Measurements from ENCODE around the gene TWF2. TPM values are rescaled to one million over a fixed set of nuclear protein-coding genes. Genes with fewer than 3 reads are reported as not detected.

The TWF2 gene
- total RNA-seq, 3 donors from 2014 or later (not counting 1 experiment from before 2014, with no cell fraction given): 49.2 to 76.6 (median 52.0) TPM

- ATAC-seq: no peak
- TF ChIP-seq CTCF (IDR thresholded peaks at IDR 0.05): no peak
- H3K27me3 ChIP-seq (ENCODE audit: control insufficient read depth, insufficient read depth, low read length): no peaks in the 10 kb centered on the region
- Mint-ChIP-seq H3K4me1 (peaks cover 21 to 40% of the 10 kb centered on the region in 2 donors), H3K27ac (peak overlapping the region; percentile 96 to 98), H3K9me3 (no peaks in the 10 kb centered on the region), H3K4me3 (peak overlapping the region; percentile 95), H3K36me3 (peaks cover 7% of the 10 kb centered on the region), H3K27me3 (ENCODE audit: low read depth in 2 of 2) (no peaks in the 10 kb centered on the region)
- whole genome bisulfite sequencing (ENCODE audit: insufficient coverage): 50% methylated on average over 12 of the region's 14 CpGs
- H3K27ac ChIP-seq (ENCODE audit: low read length): peak overlapping the region; percentile 76
- H3K36me3 ChIP-seq (ENCODE audit: control insufficient read depth, insufficient read depth, low read length): peaks cover 24% of the 10 kb centered on the region
- intact Hi-C loops (cut with micrococcal nuclease): loop anchor here (1.0 kb wide), 1 partner anchor 45 kb away; the partner anchor contains the start of gene POC1A
- H3K4me1 ChIP-seq (ENCODE audit: control insufficient read depth, insufficient read depth, low read length): peaks cover 35% of the 10 kb centered on the region
- H3K9me3 ChIP-seq (ENCODE audit: control insufficient read depth, insufficient read depth, low read length): no peaks in the 10 kb centered on the region
- DNase-seq: no peak
- H3K4me3 ChIP-seq (ENCODE audit: low read length): peak overlapping the region; percentile 93
These were observed 40.0 kb downstream of the TWF2 start for GRCh38 chr3:52198643-52199608.

- intact Hi-C loops (cut with micrococcal nuclease): loop anchor here (1.0 kb wide), 1 partner anchor 44 kb away; the partner anchor contains the start of gene POC1A
- WGBS (ENCODE audit: insufficient coverage): under 1% methylated on average over 71 of the region's 71 CpGs
- no peaks in the 10 kb centered on the region for H3K27me3 ChIP-seq (ENCODE audit: control insufficient read depth, insufficient read depth, low read length)
- peak within 1 kb of the TSS; percentile 96 to 98 for H3K27ac Mint-ChIP-seq
- H3K9me3 ChIP-seq (ENCODE audit: control insufficient read depth, insufficient read depth, low read length): no peaks in the 10 kb centered on the region
- H3K4me3 ChIP-seq (ENCODE audit: low read length): peak within 1 kb of the TSS; percentile 93
- no peaks in the 10 kb centered on the region for H3K27me3 Mint-ChIP-seq (ENCODE audit: low read depth in 2 of 2)
- no peak for TF ChIP-seq CTCF (IDR thresholded peaks at IDR 0.05)
- H3K9me3 Mint-ChIP-seq: no peaks in the 10 kb centered on the region
- H3K36me3 Mint-ChIP-seq: no peaks in the 10 kb centered on the region
- H3K36me3 ChIP-seq (ENCODE audit: control insufficient read depth, insufficient read depth, low read length): peaks cover 15% of the 10 kb centered on the region
- DNase-seq: peak; percentile 97
- H3K4me1 Mint-ChIP-seq: peaks cover 21 to 40% of the 10 kb centered on the region in 2 donors
- H3K4me3 Mint-ChIP-seq: peak within 1 kb of the TSS; percentile 95
- ATAC-seq: peak; percentile 98
- peak within 1 kb of the TSS; percentile 76 for H3K27ac ChIP-seq (ENCODE audit: low read length)
- H3K4me1 ChIP-seq (ENCODE audit: control insufficient read depth, insufficient read depth, low read length): peaks cover 35% of the 10 kb centered on the region
These were observed 40.9 kb downstream of the TWF2 start, which contains the start of gene ALAS1 for GRCh38 chr3:52197842-52198625. ALAS1 (plus strand) TSS chr3:52198160; CDS start chr3:52199242, 1,082 bp downstream.

GRCh38 chr3:52197499-52197841, 41.5 kb downstream of the TWF2 start:
- Mint-ChIP-seq H3K9me3 (no peaks in the 10 kb centered on the region), H3K27me3 (ENCODE audit: low read depth in 2 of 2) (no peaks in the 10 kb centered on the region), H3K36me3 (no peaks in the 10 kb centered on the region), H3K4me3 (peak overlapping the region; percentile 95), H3K4me1 (peaks cover 21 to 40% of the 10 kb centered on the region in 2 donors), H3K27ac (peak overlapping the region; percentile 96 to 98)
- peaks cover 34% of the 10 kb centered on the region for H3K4me1 ChIP-seq (ENCODE audit: control insufficient read depth, insufficient read depth, low read length)
- DNase-seq: no peak
- H3K4me3 ChIP-seq (ENCODE audit: low read length): peak overlapping the region; percentile 93
- peaks cover 10% of the 10 kb centered on the region for H3K36me3 ChIP-seq (ENCODE audit: control insufficient read depth, insufficient read depth, low read length)
- H3K27me3 ChIP-seq (ENCODE audit: control insufficient read depth, insufficient read depth, low read length): no peaks in the 10 kb centered on the region
- TF ChIP-seq CTCF (IDR thresholded peaks at IDR 0.05): no peak
- intact Hi-C loops (cut with micrococcal nuclease): no loop called here
- 46% methylated on average over 10 of the region's 10 CpGs for WGBS (ENCODE audit: insufficient coverage)
- peak overlapping the region; percentile 76 for H3K27ac ChIP-seq (ENCODE audit: low read length)
- H3K9me3 ChIP-seq (ENCODE audit: control insufficient read depth, insufficient read depth, low read length): no peaks in the 10 kb centered on the region
- no peak for ATAC-seq

Data from natural killer cell (primary cell).